GM12875 (cell line): Measurements from ENCODE around the gene HBEGF.

Source experiments
- H3K4me3 ChIP-seq: one replicate; pipeline ENCODE4 v1.5.1; 2011; ENCODE audit warnings: low read depth, low read length, control low read depth
- TF ChIP-seq, protein P1 (sequence below): IDR thresholded peaks from 2 replicates; pipeline ENCODE4 v1.5.1; 2011; ENCODE audit warnings: low read depth, mild to moderate bottlenecking, control low read depth, inconsistent platforms, low read length, moderate library complexity, borderline replicate concordance; ENCODE audit not compliant: insufficient read depth

HBEGF gene

DNA sequence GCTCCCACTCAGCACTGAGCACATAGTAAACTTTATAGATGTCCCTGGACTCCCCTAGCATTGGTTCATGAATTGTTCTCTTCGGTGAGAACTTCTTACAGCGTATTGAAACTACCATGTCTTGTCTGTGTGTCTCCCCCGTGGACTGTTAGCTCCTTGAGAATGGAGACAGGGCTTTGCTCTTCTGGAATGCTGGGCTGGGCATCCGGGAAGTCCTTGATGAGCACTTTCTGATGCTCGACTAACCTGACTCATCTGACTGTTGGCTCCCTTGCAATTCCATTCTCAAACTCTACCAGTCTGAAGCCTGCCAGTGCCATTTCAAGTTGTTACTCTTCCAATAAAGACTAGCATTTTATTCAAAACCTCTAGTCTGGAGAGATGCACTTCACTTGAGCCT, 28.5 kb downstream of the HBEGF start:
- no peak overlapping the region for H3K4me3 ChIP-seq
- TF ChIP-seq, protein P1, sequence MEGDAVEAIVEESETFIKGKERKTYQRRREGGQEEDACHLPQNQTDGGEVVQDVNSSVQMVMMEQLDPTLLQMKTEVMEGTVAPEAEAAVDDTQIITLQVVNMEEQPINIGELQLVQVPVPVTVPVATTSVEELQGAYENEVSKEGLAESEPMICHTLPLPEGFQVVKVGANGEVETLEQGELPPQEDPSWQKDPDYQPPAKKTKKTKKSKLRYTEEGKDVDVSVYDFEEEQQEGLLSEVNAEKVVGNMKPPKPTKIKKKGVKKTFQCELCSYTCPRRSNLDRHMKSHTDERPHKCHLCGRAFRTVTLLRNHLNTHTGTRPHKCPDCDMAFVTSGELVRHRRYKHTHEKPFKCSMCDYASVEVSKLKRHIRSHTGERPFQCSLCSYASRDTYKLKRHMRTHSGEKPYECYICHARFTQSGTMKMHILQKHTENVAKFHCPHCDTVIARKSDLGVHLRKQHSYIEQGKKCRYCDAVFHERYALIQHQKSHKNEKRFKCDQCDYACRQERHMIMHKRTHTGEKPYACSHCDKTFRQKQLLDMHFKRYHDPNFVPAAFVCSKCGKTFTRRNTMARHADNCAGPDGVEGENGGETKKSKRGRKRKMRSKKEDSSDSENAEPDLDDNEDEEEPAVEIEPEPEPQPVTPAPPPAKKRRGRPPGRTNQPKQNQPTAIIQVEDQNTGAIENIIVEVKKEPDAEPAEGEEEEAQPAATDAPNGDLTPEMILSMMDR, result no peak

DNA sequence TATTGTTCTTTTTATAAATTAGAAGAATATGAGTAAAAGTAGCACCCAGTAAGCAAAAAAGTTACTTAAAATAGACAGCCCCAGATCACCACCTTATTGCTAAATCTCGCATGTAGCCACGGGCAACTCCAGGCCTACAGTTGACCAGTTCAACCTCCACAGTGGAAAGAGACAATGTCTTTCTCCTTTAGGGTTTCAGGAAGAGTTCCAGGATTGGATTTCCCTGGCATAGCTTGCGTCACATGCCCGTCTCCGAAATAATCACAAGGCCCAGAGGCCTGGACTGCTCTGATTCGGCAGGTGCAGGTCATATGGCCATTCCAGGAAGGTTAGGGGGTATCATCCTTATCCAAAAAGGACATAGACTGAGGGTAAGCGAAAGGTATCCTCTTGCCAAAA, 33.6 kb downstream of the HBEGF start:
- no peak overlapping the region for H3K4me3 ChIP-seq
- TF ChIP-seq, protein P1, result no peak

DNA sequence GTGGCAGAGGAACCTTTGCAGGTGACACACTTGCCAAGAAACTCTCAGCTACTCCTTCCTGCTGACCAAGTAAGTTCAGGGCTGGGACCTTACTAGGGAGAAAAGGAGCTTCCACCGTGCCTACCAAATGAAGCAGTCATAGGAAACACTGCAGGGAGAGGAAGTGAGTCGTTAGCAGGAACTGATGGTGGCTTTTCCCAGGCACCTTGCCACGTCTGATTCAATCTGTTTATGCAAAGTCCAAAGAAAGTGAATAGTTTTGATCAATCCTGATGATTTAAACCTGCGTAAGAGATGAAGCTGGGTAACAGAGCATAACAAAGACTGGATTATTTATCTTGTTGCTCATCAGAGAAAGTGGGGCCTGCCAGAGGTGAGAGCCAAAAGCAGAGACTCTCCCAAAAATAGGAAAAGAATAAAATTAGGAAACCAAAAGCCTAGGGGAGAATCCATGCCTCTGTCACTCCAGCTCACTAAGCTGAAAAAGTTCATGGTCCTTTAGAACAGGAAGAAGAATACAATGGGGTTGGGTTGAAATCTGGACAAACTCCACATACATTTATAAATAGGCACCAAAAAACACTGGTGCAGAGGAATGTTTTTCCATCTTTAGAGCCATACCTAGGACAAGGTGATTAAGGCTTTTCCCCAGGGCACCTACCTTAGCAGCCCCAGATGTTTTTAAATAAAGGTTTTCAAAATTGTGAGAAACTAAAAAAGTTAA, 34.2 kb downstream of the HBEGF start:
- H3K4me3 ChIP-seq, result no peak overlapping the region
- TF ChIP-seq, protein P1, result no peak

DNA sequence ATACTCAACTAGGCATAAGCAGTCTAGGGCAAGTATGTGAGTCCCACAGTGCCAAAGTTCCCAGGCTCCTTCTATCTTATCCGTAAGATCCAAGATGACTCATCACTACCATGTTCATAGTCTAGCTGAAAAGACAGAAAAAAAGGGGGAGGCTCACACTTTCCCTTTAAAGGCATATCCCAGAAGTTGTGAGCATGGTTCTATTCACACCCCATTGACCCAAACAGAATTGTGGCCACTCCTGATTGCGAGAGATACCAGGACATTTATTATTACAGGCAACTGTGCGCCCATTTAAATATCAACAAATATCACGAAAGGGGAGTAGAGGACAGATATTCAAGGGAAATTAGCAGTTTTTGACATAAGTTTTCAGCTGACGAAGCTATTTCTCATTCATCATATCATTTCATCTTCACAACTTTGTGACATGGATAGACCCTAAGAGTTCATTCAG, 35.4 kb downstream of the HBEGF start:
- no peak overlapping the region for H3K4me3 ChIP-seq
- TF ChIP-seq, protein P1, result no peak

DNA sequence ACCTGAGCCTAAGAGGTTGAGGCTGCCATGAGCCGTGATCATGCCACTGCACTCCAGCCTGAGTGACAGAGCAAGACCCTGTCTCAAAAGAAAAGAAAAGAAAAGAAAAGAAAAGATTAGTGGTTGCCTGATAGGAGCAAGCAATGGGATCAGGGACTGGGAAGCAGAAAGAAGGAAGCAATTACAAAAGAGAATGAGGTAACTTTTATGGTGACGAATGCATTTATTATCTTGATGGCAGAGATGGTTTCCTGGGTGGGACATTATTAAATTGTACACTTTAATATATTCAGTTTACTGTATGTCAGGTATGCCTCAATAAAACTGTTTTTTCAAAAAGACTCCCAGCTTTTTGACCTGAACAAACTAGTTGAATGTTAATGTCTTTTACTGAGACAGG, 36.0 kb downstream of the HBEGF start:
- TF ChIP-seq, protein P1, result no peak
- no peak overlapping the region for H3K4me3 ChIP-seq

DNA sequence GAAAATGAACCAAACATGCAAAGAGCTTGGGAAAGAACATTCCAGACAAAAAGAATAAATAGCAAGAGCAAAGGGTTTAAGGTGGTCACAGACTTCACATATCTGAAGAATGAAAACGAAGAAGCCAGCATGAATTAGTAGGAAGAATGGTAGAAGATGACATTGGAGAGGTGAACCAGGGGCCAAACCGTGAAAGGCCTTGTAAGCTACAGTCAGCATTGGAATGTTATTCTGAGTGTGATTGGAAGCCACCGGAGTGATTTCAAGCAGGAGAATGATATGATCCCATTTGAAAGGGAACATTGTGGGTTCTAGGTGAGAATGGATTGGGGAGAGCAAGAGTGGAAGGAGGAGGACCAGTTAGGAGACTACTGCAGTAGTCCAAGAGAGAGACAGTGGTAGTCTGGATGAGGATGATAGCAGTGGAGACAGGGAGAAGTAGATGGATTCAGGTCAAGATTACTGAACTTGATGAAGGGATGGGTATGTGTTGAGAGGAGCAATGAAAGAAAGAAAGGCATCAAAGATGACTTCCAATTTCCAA, 36.6 kb downstream of the HBEGF start:
- no peak overlapping the region for H3K4me3 ChIP-seq
- TF ChIP-seq, protein P1, result no peak

DNA sequence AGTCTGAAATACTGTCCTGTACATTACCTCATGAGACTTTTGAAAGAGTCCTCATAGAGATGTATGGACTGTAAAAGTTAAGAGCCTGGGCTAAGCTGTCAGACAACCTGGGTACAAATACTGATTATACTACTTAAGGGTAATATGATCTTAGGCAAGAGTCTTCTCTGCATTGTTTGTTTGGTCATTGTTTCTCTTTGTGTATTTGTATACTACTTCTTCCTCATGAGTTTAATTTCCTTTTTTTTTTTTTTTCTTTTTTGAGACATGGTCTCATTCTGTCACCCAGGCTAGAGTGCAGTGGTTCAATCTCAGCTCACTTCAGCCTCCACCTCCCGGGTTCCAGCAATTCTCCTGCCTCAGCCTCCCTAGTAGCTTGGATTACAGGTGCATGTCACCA, 40.9 kb downstream of the HBEGF start:
- TF ChIP-seq, protein P1, result no peak
- no peak overlapping the region for H3K4me3 ChIP-seq
